Stimulated activated CD4-positive, alpha-beta T cell treated with anti-CD3 and anti-CD28 coated beads, TNF-alpha, amount 100 ng/mL, for 24 hours (primary cell): ENCODE measurements around the gene NOPCHAP1.

Experiments
- DNase-seq, 3 experiments: peaks; one replicate each; pipeline ENCODE4 v3.0.0-alpha.2; 2020; ENCODE audit warnings: low read depth in 3 of 3

The NOPCHAP1 gene

GRCh38 chr12:105020241-105020962, 34.3 kb downstream of the NOPCHAP1 start:
- DNase-seq, result no peak

GRCh38 chr12:105024928-105025327, 38.8 kb downstream of the NOPCHAP1 start:
- no peak for DNase-seq

- no peak for DNase-seq
Observed at GRCh38 chr12:105025890-105026289, 39.8 kb downstream of the NOPCHAP1 start.

- no peak for DNase-seq
Observed at GRCh38 chr12:105026411-105026810, 40.3 kb downstream of the NOPCHAP1 start.

GRCh38 chr12:105030820-105031807, 45.0 kb downstream of the NOPCHAP1 start:
- DNase-seq, result no peak

- DNase-seq, result no peak
Observed at GRCh38 chr12:105032703-105033357, 46.7 kb downstream of the NOPCHAP1 start.

- DNase-seq, result no peak
Observed at GRCh38 chr12:105033851-105034250, 47.7 kb downstream of the NOPCHAP1 start.
